Dermis blood vessel endothelial cell (primary cell): ENCODE data around the gene GREB1L. TPM values are rescaled to one million over a fixed set of nuclear protein-coding genes. Genes with fewer than 3 reads are reported as not detected.

Experiments
- total RNA-seq: library from RNA; depleted of rRNA; stranded (reverse); fragments of >200 nt; gene quantifications from 2 replicates; pipeline ENCODE4 v1.2.3, GENCODE V29; 2014

The GREB1L gene
- total RNA-seq, 1 donor from 2014 or later, result 4.9 TPM

Other genes starting within 250 kb of the GREB1L start
- 41.9 and 53.0 TPM in 2 replicates for gene ROCK1, start 130.4 kb upstream of the GREB1L start, total RNA-seq